GM19455 (cell line): Measurements from ENCODE around the gene ZNF619.
"Not testable (repeated sequence)": the region's sequence is repeated elsewhere in the genome, so short reads cannot be mapped to it uniquely, and the experiment has no call there.

Source experiments
- ATAC-seq: cut with Tn5 transposase; IDR thresholded peaks from one replicate; pipeline ENCODE4 v1.9.1; 2021; ENCODE audit not compliant: unreplicated experiment

Gene ZNF619

GRCh38 chr3:40476478-40477470 lies at the start of gene ZNF619:
Gene ZNF619, plus strand, starts transcription at chr3:40477122. Its CDS starts 858 bp downstream, at chr3:40477980.
- peak; percentile 80 for ATAC-seq

- ATAC-seq, result no peak
These were observed 44.1 kb upstream of the ZNF619 start for GRCh38 chr3:40432793-40433192.

- ATAC-seq, result no peak
These were observed 39.0 kb upstream of the ZNF619 start for GRCh38 chr3:40437889-40438288.

GRCh38 chr3:40445062-40445461 lies 31.9 kb upstream of the ZNF619 start:
- no peak for ATAC-seq

GRCh38 chr3:40445880-40446279 lies 31.0 kb upstream of the ZNF619 start:
- ATAC-seq, result no peak

- ATAC-seq, result no peak
These were observed 26.5 kb upstream of the ZNF619 start for GRCh38 chr3:40450438-40450837.

GRCh38 chr3:40451551-40451950 lies 25.4 kb upstream of the ZNF619 start:
- no peak for ATAC-seq

- no peak for ATAC-seq
These were observed 24.9 kb upstream of the ZNF619 start for GRCh38 chr3:40452057-40452456.

- no peak for ATAC-seq
These were observed 24.4 kb upstream of the ZNF619 start for GRCh38 chr3:40452562-40452875.

GRCh38 chr3:40452876-40453730 lies 23.8 kb upstream of the ZNF619 start:
- peak; percentile 94 for ATAC-seq

GRCh38 chr3:40453933-40454332 lies 23.0 kb upstream of the ZNF619 start:
- ATAC-seq, result no peak

- ATAC-seq, result no peak
These were observed 21.6 kb upstream of the ZNF619 start for GRCh38 chr3:40455328-40455727.

- no peak for ATAC-seq
These were observed 20.5 kb upstream of the ZNF619 start for GRCh38 chr3:40456279-40456939.

- peak; percentile 66 for ATAC-seq
These were observed 19.7 kb upstream of the ZNF619 start, which contains the start of gene RPL14 for GRCh38 chr3:40456940-40457823. Gene RPL14, plus strand, starts transcription at chr3:40457339. Its CDS starts 133 bp downstream, at chr3:40457472.

GRCh38 chr3:40458473-40458872 lies 18.4 kb upstream of the ZNF619 start:
- ATAC-seq, result no peak

GRCh38 chr3:40460481-40460880 lies 16.4 kb upstream of the ZNF619 start:
- ATAC-seq, result not testable (repeated sequence)

- no peak for ATAC-seq
These were observed 15.8 kb upstream of the ZNF619 start for GRCh38 chr3:40461161-40461560.

- not testable (repeated sequence) for ATAC-seq
These were observed 14.1 kb upstream of the ZNF619 start for GRCh38 chr3:40462838-40463237.

- no peak for ATAC-seq
These were observed 13.3 kb upstream of the ZNF619 start for GRCh38 chr3:40463579-40463978.
